ENCODE data around the gene CYP4A22. TPM values are rescaled to one million over a fixed set of nuclear protein-coding genes. Genes with fewer than 3 reads are reported as not detected.

Gene CYP4A22
- total RNA-seq, 1 donor from 2014 or later = not detected

DNA sequence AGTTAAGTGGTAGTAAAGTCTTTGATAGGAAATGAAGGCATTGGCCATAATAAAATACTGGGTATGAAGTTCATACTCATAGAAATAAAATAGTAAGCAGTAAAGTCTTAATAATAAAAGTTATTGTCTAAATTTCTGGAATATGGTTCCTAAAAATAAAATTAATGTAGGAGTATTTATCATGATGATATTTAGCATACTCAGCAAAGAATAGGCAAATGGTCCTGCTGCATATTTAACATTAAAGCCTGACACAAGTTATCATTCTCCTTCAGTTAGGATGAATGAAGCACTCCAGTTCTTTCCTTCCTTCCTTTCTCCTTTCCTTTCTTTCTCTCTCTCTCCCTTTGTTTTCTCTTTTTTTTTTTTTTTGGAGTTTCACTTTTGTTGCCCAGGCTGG is 27.3 kb downstream of the CYP4A22 start:
- intact Hi-C loops (cut with micrococcal nuclease) = no loop called here
- Mint-ChIP-seq H3K4me3 (ENCODE audit: low read depth) (no peak overlapping the region), H3K4me1 (ENCODE audit: low read depth) (no peaks in the 10 kb centered on the region), H3K27ac (no peak overlapping the region), H3K36me3 (ENCODE audit: low read depth) (no peaks in the 10 kb centered on the region), H3K9me3 (no peaks in the 10 kb centered on the region), H3K27me3 (ENCODE audit: low read depth) (peaks cover 13% of the 10 kb centered on the region)
- no peak for DNase-seq (ENCODE audit: low spot score)

DNA sequence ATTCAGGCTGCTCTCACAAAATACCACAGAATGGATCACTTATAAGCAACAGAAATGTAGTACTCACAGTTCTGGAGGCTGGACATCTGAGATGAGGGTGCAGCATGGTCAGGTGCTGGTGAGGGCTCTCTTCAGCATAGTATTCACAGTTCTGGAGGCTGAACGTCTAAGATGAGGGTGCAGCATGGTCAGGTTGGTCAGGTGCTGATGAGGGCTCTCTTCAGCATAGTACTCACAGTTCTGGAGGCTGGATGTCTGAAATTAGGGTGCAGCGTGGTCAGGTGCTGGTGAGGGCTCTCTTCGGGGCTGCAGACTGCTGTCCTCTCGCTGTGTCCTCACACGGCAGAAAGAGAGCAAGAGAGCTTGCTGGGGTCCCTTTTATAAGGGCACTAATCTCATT is 35.5 kb downstream of the CYP4A22 start:
- H3K27ac Mint-ChIP-seq = no peak overlapping the region
- no peaks in the 10 kb centered on the region for H3K27me3 Mint-ChIP-seq (ENCODE audit: low read depth)
- H3K9me3 Mint-ChIP-seq = no peaks in the 10 kb centered on the region
- intact Hi-C loops (cut with micrococcal nuclease) = loop anchor here (10.0 kb wide), 1 partner anchor 262 kb away; the partner anchor contains the start of gene FOXD2
- DNase-seq (ENCODE audit: low spot score) = no peak
- H3K4me1 Mint-ChIP-seq (ENCODE audit: low read depth) = no peaks in the 10 kb centered on the region
- no peaks in the 10 kb centered on the region for H3K36me3 Mint-ChIP-seq (ENCODE audit: low read depth)
- H3K4me3 Mint-ChIP-seq (ENCODE audit: low read depth) = no peak overlapping the region

DNA sequence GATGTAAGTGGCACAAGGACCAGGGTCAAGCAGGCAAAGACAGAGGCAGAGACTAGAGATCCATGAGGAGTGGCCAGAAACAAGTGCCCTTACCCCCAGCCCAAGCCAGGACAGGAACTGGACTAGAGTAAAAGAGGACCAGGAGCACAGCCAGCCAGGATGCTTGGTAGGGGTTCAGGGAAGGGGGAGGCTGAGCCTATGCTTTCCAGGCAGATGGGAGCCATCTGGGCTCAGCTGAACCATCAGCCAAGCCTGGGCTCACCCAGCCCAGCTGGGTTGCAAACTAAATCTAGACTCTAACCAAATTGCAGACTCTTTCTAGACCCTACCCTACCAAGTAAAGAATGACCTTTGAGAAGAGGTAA is 37.4 kb downstream of the CYP4A22 start:
- Mint-ChIP-seq H3K4me3 (ENCODE audit: low read depth) (no peak overlapping the region), H3K9me3 (no peaks in the 10 kb centered on the region), H3K4me1 (ENCODE audit: low read depth) (peaks cover 9% of the 10 kb centered on the region), H3K27ac (no peak overlapping the region), H3K36me3 (ENCODE audit: low read depth) (no peaks in the 10 kb centered on the region), H3K27me3 (ENCODE audit: low read depth) (peaks cover 5% of the 10 kb centered on the region)
- intact Hi-C loops (cut with micrococcal nuclease) = loop anchor here (5.0 to 10.0 kb wide), 2 partner anchors 88 to 260 kb away; partner anchors contain the start of gene FOXD2
- DNase-seq (ENCODE audit: low spot score) = no peak

DNA sequence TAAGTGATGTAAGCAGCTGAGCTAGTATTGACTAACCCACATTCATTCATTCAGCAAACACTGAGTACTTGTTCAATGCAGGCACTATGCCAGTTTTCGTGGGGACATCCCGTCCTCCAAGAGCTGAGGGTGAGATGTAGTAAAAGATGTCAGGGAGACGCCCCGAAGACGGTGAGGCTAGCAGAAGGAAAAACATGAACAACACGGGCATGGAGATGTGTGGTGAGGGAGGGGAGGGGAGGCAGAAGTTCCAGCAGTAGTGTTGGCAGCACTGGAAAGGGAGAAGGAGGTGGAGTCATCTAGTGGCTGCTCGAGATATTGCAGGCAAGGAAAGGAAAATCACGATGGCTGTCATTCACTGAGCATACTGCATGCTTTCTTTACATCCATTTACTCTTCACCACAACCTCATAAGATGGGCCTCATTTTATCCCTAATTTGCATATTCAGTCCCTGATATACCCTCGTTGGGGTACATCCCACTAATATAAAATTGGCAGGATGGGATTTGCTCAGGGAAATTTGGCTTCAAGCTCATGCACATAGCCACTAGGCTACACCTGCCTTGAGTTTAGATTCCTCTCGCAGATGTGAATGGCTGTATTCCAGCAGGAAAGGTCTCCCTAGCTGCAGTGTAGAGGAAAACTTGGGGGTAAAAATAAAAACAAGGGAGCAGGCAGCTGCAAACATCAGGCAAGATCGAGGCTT is 38.1 kb downstream of the CYP4A22 start:
- intact Hi-C loops (cut with micrococcal nuclease) = loop anchor here (5.0 to 10.0 kb wide), 2 partner anchors 87 to 259 kb away; partner anchors contain the start of gene FOXD2
- H3K4me3 Mint-ChIP-seq (ENCODE audit: low read depth) = no peak overlapping the region
- H3K27ac Mint-ChIP-seq = no peak overlapping the region
- peaks cover 11% of the 10 kb centered on the region for H3K4me1 Mint-ChIP-seq (ENCODE audit: low read depth)
- peak; percentile 33 for DNase-seq (ENCODE audit: low spot score)
- H3K9me3 Mint-ChIP-seq = no peaks in the 10 kb centered on the region
- H3K27me3 Mint-ChIP-seq (ENCODE audit: low read depth) = peaks cover 7% of the 10 kb centered on the region
- H3K36me3 Mint-ChIP-seq (ENCODE audit: low read depth) = no peaks in the 10 kb centered on the region

DNA sequence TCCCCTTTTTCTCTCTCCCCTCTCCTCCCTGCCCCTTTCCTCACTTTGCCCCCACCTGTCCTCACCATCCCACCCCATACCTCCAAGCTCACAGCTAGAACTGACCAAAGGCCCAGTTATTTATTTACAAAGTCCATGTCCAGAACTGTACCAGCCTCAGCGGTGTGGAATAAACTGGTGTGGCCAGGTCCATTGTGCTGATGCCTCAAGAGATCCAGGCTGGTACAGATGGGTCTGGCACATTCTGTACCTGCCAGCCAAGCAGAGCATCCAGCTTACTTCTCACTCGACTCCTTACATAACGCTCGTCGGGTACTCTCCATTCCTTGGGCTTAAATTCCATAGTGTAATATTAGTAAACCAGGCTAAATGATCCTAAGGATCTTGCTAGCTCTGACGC is 40.8 kb downstream of the CYP4A22 start:
- H3K27me3 Mint-ChIP-seq (ENCODE audit: low read depth) = peaks cover 12% of the 10 kb centered on the region
- peaks cover 11% of the 10 kb centered on the region for H3K4me1 Mint-ChIP-seq (ENCODE audit: low read depth)
- no peaks in the 10 kb centered on the region for H3K9me3 Mint-ChIP-seq
- H3K4me3 Mint-ChIP-seq (ENCODE audit: low read depth) = no peak overlapping the region
- no peak for DNase-seq (ENCODE audit: low spot score)
- intact Hi-C loops (cut with micrococcal nuclease) = loop anchor here (5.0 to 10.0 kb wide), 2 partner anchors 84 to 257 kb away; partner anchors contain the start of gene FOXD2
- H3K27ac Mint-ChIP-seq = no peak overlapping the region
- H3K36me3 Mint-ChIP-seq (ENCODE audit: low read depth) = no peaks in the 10 kb centered on the region

DNA sequence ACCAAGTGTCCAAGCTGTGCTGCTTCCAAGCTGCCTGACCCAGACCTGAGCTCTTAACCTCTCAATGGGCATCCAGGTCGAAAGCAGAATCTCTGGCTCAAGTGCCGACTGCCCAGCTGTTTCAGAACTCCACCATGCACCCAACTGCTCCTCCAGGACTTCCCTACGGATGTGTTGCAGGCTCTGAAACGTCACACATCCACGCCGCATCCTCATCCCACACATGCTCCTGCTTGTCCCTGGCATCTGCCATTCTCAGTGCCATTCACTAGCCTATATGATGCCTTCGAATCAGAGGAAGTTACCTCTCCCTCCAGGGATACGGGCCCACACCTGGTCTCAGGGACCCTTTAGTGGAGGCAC is 41.4 kb downstream of the CYP4A22 start:
- Mint-ChIP-seq H3K4me3 (ENCODE audit: low read depth) (peak overlapping the region; percentile 88), H3K4me1 (ENCODE audit: low read depth) (peaks cover 11% of the 10 kb centered on the region), H3K36me3 (ENCODE audit: low read depth) (no peaks in the 10 kb centered on the region), H3K9me3 (no peaks in the 10 kb centered on the region), H3K27me3 (ENCODE audit: low read depth) (peaks cover 12% of the 10 kb centered on the region), H3K27ac (no peak overlapping the region)
- DNase-seq (ENCODE audit: low spot score) = no peak
- intact Hi-C loops (cut with micrococcal nuclease) = loop anchor here (5.0 to 10.0 kb wide), 2 partner anchors 84 to 256 kb away; partner anchors contain the start of gene FOXD2

DNA sequence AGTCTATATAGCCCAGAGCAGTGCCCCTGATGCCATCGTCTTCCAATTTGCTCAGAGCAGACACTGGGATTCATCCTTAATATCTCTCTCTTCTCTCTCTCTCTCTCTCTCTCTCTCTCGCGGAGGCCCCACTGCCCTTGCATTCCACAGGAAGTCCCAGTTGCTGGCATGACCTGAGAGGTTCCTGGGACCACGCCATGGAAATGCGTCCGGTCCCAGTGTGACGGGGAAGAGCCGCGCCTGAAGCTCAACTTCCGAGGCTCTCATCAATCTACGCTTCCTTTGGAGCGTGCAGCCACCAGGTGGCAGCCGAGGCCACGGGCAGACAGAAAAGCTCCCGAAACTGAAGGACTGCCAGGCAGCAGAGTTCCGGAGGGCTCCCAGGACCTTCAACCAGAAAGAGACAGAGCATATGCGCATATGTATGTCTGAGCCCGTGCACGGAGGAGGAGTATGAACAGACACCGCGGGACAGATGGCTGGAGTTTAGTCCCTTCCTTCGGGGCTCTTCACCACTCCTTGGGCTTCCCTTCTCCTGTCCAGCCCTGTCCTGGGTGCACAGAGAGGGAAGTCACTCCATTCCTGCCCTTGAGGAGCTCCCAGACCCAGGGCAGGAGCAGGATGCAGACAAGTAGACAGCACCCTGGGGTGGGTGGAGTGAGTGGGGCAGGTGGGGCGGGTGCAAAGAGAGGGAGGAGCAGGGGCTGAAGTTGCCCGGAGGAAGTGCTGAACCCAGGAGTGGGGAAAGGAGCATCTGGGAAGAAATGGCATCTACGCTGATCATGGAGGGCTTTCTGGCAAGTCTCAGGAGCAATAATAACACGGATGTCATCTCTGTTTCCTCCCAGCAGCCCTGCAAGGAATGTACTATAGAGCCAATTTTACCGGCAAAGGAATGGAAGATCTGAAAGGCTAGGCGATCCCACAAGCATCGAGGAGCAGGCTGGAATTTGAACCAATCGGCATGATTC is 42.1 kb downstream of the CYP4A22 start:
- Mint-ChIP-seq H3K4me1 (ENCODE audit: low read depth) (peaks cover 11% of the 10 kb centered on the region), H3K4me3 (ENCODE audit: low read depth) (peak overlapping the region; percentile 88), H3K27me3 (ENCODE audit: low read depth) (peaks cover 12% of the 10 kb centered on the region), H3K9me3 (no peaks in the 10 kb centered on the region), H3K36me3 (ENCODE audit: low read depth) (no peaks in the 10 kb centered on the region), H3K27ac (peak overlapping the region; percentile 86)
- intact Hi-C loops (cut with micrococcal nuclease) = loop anchor here (5.0 to 10.0 kb wide), 2 partner anchors 83 to 255 kb away; partner anchors contain the start of gene FOXD2
- peak; percentile 78 for DNase-seq (ENCODE audit: low spot score)

DNA sequence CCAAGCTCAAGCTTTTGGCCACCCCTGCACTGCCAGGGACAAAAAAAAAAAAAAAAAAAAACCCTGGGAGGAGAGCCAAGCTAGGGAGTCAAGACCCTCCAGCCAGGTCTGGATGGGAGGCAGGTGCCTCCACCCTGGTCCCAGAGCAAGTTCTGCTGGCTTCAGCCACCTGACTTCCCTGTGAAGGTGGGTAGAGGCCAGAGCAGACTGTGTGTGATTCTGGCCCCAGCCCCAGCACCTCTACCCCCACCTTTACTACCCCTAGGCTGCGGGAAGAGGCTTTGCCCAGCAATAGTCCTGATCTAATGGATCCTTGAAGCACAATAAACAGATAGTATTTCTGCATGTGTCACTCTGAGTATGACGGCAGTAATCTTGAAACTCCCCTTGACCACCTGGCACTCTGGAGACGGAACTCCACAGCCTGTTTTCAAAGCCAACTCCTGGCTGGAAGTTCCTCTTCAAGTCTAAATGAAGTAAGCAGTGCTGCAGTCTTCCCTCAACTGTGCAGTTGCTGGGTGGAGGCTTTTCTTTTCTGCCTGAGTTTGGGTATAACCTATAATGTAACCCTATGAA is 42.8 kb downstream of the CYP4A22 start:
- no peak for DNase-seq (ENCODE audit: low spot score)
- H3K4me3 Mint-ChIP-seq (ENCODE audit: low read depth) = no peak overlapping the region
- H3K36me3 Mint-ChIP-seq (ENCODE audit: low read depth) = no peaks in the 10 kb centered on the region
- peaks cover 12% of the 10 kb centered on the region for H3K27me3 Mint-ChIP-seq (ENCODE audit: low read depth)
- intact Hi-C loops (cut with micrococcal nuclease) = loop anchor here (5.0 to 10.0 kb wide), 2 partner anchors 82 to 255 kb away; partner anchors contain the start of gene FOXD2
- no peaks in the 10 kb centered on the region for H3K9me3 Mint-ChIP-seq
- no peak overlapping the region for H3K27ac Mint-ChIP-seq
- peaks cover 11% of the 10 kb centered on the region for H3K4me1 Mint-ChIP-seq (ENCODE audit: low read depth)

DNA sequence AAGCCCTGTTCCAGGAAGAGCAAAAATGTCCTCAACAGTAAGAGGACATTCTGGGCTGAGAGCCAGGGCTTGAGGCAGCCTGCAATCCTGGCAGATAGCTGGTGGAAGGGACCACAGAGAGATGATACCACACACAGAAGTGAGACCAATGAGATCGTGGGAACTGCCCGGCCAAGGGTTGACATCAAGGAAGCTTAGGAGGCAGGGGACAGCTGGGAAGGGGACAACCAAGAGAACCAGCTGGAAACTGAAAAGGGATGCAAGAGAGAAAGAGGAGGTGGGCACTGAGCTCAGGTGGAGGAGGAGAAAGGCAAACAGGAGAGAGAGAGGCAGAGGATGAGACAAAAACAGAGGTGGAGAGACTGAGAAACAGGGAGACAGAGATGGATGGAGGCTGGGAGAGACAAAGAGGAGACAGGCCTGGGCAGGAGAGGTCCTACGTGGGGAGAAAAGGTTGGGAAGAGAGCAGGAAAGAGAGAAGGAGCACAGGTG is 43.4 kb downstream of the CYP4A22 start:
- Mint-ChIP-seq H3K4me1 (ENCODE audit: low read depth) (peaks cover 11% of the 10 kb centered on the region), H3K4me3 (ENCODE audit: low read depth) (no peak overlapping the region), H3K27ac (no peak overlapping the region), H3K9me3 (no peaks in the 10 kb centered on the region), H3K27me3 (ENCODE audit: low read depth) (peaks cover 12% of the 10 kb centered on the region), H3K36me3 (ENCODE audit: low read depth) (no peaks in the 10 kb centered on the region)
- no peak for DNase-seq (ENCODE audit: low spot score)
- intact Hi-C loops (cut with micrococcal nuclease) = no loop called here

DNA sequence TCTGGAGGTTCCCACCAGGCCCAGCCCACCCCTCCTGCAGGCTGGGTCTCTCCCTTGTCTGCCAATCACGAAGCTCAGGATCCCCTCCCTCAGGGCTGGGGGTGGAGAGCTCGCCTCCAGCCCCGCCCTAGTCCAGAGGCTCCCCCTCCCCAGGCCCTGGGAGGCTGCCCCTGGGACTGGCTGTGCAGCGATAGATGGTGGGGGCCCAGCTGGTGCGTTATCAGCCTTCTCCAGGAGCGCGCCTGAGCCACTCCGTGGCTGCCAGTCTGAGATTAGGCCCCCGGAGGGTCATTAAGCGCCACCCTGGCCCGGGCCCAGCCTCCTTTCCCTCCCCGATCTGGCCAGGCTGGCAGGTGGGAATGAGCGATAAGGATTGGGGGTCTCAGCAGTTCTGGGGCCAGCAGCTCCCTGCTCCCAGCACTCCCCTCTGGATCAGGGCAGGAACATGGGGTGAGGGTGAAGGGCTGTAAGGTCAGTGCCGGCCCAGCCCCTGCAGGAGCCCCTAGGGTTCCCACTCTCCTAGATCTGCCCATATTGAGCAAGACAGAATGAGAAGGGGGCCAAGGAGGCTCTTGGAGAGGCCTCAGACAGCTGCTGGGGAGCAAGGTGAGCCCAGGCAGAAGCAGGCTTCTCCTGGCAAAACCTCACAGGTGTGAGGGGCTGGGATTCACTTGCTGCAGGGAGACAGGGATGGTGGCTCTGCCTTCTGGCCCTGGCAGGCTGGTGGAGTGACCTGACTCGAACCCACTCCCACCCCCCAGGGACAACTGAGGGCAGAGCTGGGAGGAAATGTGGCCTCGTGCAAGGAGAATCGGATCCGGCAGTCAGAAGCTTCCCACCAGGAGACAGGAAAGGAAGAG is 44.1 kb downstream of the CYP4A22 start:
- Mint-ChIP-seq H3K4me1 (ENCODE audit: low read depth) (peaks cover 11% of the 10 kb centered on the region), H3K36me3 (ENCODE audit: low read depth) (no peaks in the 10 kb centered on the region), H3K27ac (no peak overlapping the region), H3K27me3 (ENCODE audit: low read depth) (peaks cover 12% of the 10 kb centered on the region), H3K4me3 (ENCODE audit: low read depth) (no peak overlapping the region), H3K9me3 (no peaks in the 10 kb centered on the region)
- no peak for DNase-seq (ENCODE audit: low spot score)
- intact Hi-C loops (cut with micrococcal nuclease) = no loop called here

DNA sequence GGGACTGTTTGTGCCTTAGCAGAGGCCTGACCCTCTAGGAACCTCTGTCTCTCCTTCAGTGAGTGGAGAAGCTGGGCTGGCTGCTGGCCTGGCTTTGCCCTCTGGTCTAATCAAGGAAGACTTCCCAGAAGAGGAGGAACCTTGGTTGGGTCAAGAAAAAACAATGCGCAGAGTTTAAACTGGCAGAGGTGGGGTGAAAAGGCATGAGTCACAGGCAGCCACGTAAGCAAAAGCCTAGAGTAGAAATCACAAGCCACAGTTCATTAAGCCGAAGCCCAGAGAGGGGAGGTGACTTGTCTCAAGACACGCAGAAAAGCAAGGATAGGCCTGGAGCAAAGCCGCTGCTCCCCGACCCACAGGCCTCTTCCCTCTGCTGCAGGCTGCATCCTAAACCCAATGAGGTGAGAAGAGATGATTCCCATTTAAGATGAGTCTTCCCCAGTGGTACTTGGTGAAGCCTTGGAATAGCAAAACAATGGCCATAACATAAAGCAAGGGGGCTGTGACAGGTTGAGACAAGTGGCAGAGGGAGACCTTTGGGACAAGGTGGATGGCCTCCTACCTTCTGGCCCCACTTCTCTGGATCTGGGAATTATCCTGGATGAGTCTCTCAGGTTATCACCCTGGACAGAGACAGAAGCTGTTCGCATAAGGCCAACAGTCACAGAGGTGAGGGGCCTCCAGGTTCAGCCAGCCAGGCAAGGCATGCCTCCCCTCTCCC is 44.9 kb downstream of the CYP4A22 start:
- Mint-ChIP-seq H3K4me3 (ENCODE audit: low read depth) (no peak overlapping the region), H3K9me3 (no peaks in the 10 kb centered on the region), H3K36me3 (ENCODE audit: low read depth) (no peaks in the 10 kb centered on the region), H3K4me1 (ENCODE audit: low read depth) (peaks cover 11% of the 10 kb centered on the region), H3K27me3 (ENCODE audit: low read depth) (peaks cover 12% of the 10 kb centered on the region), H3K27ac (no peak overlapping the region)
- DNase-seq (ENCODE audit: low spot score) = no peak
- intact Hi-C loops (cut with micrococcal nuclease) = no loop called here

Measured in activated T-helper 2 cell treated with anti-CD3 and anti-CD28 coated beads, Interferon-gamma antibody, Interleukin-2, Interleukin-4, amounts not matched to agents 10 μg/mL and 5 μg/mL and 100 μg/mL, durations not matched to agents 14 hours and 24 hours and 36 hours (primary cell).